GM06990 (cell line): ENCODE measurements around the gene TNN.

Source experiments
- DNase-seq: peaks from one replicate; pipeline ENCODE4 v3.0.0-alpha.2; 2011; ENCODE audit not compliant: insufficient read length; ENCODE audit errors: extremely low read depth
- H3K27me3 ChIP-seq: replicated peaks from 2 replicates; pipeline ENCODE4 v1.6.0; 2011; ENCODE audit warnings: low read length; ENCODE audit not compliant: control insufficient read depth, insufficient read depth
- H3K36me3 ChIP-seq: 2 replicates; pipeline ENCODE4 v1.5.1; 2011; ENCODE audit warnings: low read length; ENCODE audit not compliant: control insufficient read depth, insufficient read depth
- H3K4me3 ChIP-seq: replicated peaks from 2 replicates; pipeline ENCODE4 v1.5.1; 2011; ENCODE audit warnings: low read depth, mild to moderate bottlenecking, control low read depth, low read length
- CTCF ChIP-seq: IDR thresholded peaks from 2 replicates; pipeline ENCODE4 v1.5.1; 2011; ENCODE audit warnings: low read length, control low read depth, mild to moderate bottlenecking, inconsistent platforms; ENCODE audit not compliant: insufficient read depth, poor library complexity, severe bottlenecking

TNN gene

GRCh38 chr1:175192630-175193526 is 125.2 kb downstream of the TNN start, which contains the start of gene KIAA0040:
TSS of gene KIAA0040 (minus strand) at chr1:175192776. CDS start at chr1:175161013, 31,763 bp downstream.
- peak; percentile 26 for TF ChIP-seq CTCF

GRCh38 chr1:175193527-175193910 is 125.9 kb downstream of the TNN start:
- Histone ChIP-seq H3K27me3 (no peaks in the 10 kb centered on the region), H3K4me3 (no peak overlapping the region), H3K36me3 (no peaks in the 10 kb centered on the region)
- TF ChIP-seq CTCF: no peak
- no peak for DNase-seq

More at GRCh38 chr1:175192630-175193526, 125.2 kb downstream of the TNN start, which contains the start of gene KIAA0040:
- DNase-seq: peak; percentile 73
- Histone ChIP-seq H3K27me3 (no peaks in the 10 kb centered on the region), H3K4me3 (peak within 1 kb of the TSS; percentile 79), H3K36me3 (no peaks in the 10 kb centered on the region)

- H3K36me3 ChIP-seq: no peaks in the 10 kb centered on the region
- no peak overlapping the region for H3K4me3 ChIP-seq
- no peak for TF ChIP-seq CTCF
- DNase-seq: no peak
- H3K27me3 ChIP-seq: no peaks in the 10 kb centered on the region
Measured at GRCh38 chr1:175195281-175195680, 127.6 kb downstream of the TNN start.

GRCh38 chr1:175195798-175196197 is 128.2 kb downstream of the TNN start:
- Histone ChIP-seq H3K27me3 (no peaks in the 10 kb centered on the region), H3K36me3 (no peaks in the 10 kb centered on the region), H3K4me3 (no peak overlapping the region)
- no peak for TF ChIP-seq CTCF
- no peak for DNase-seq

GRCh38 chr1:175197531-175197930 is 129.9 kb downstream of the TNN start:
- H3K27me3 ChIP-seq: no peaks in the 10 kb centered on the region
- TF ChIP-seq CTCF: no peak
- no peak overlapping the region for H3K4me3 ChIP-seq
- H3K36me3 ChIP-seq: no peaks in the 10 kb centered on the region
- no peak for DNase-seq
